Vagina (tissue), 2 donors: ENCODE measurements around the gene CYTH2.

Source experiments
- POLR2AphosphoS5 ChIP-seq, 2 donors: sonication (generic); formaldehyde crosslinking; IDR thresholded peaks; one replicate each; pipeline ENCODE4 v1.9.0; 2017; ENCODE audit warnings: antibody characterized with exemption in 2 of 2, mild to moderate bottlenecking in 2 of 2, low read depth in 1 of 2; ENCODE audit not compliant: insufficient read depth in 1 of 2
- TF ChIP-seq, protein P1 (sequence below), 3 experiments: fragments of 450-650 bp in 2 of 3; fragments of 200-600 bp in 1 of 3; sonication (generic) in 1 of 3; IDR thresholded peaks; one replicate each; pipeline ENCODE4 v1.5.1; 2017 to 2019; ENCODE audit warnings: antibody characterized with exemption in 3 of 3, mild to moderate bottlenecking in 2 of 3, moderate library complexity in 2 of 3

DNA sequence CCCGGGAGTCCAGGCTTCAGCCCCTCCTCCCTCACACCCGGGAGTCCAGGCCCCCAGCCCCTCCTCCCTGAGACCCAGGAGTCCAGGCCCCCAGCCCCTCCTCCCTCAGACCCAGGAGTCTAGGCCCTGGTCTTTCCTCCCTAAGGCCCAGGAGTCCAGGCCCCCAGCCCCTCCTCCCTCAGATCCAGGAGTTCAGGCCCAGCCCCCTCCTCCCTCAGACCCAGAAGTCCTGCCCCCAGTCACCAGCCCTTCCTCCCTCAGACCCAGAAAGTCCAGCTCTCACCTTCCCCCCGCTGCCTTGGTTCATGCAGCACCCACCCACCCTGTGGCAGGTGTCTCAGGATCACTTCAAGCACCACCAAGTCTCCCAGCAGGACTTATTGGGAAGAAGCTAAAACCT, 14.1 kb downstream of the CYTH2 start:
- TF ChIP-seq, protein P1, sequence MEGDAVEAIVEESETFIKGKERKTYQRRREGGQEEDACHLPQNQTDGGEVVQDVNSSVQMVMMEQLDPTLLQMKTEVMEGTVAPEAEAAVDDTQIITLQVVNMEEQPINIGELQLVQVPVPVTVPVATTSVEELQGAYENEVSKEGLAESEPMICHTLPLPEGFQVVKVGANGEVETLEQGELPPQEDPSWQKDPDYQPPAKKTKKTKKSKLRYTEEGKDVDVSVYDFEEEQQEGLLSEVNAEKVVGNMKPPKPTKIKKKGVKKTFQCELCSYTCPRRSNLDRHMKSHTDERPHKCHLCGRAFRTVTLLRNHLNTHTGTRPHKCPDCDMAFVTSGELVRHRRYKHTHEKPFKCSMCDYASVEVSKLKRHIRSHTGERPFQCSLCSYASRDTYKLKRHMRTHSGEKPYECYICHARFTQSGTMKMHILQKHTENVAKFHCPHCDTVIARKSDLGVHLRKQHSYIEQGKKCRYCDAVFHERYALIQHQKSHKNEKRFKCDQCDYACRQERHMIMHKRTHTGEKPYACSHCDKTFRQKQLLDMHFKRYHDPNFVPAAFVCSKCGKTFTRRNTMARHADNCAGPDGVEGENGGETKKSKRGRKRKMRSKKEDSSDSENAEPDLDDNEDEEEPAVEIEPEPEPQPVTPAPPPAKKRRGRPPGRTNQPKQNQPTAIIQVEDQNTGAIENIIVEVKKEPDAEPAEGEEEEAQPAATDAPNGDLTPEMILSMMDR (IDR thresholded peaks at IDR 0.05) = no peak
- no peak for TF ChIP-seq POLR2AphosphoS5 (IDR thresholded peaks at IDR 0.05; ENCODE audit: insufficient read depth in 1 of 2, low read depth in 1 of 2)
